Natural killer cell (primary cell): ENCODE measurements around the gene GCNA. TPM values are rescaled to one million over a fixed set of nuclear protein-coding genes. Genes with fewer than 3 reads are reported as not detected.

Source experiments
- ATAC-seq, 3 donors: fragments of 150-1000 bp in 2 of 3; fragments of 200-7000 bp in 1 of 3; cut with Tn5 transposase; 1 replicate in 1 of 3; 2 replicates in 2 of 3; pipeline ENCODE4 v1.10.0; 2021; ENCODE audit warnings: mild to moderate bottlenecking in 2 of 3, moderate library complexity in 2 of 3
- DNase-seq, 2 donors: peaks; one replicate each; pipeline versions ENCODE4 v3.0.0 to v3.0.0-alpha.2; 2013 to 2021; ENCODE audit warnings: mixed read lengths in 1 of 2
- H3K27ac ChIP-seq: one replicate; pipeline ENCODE4 v1.5.1; 2013; ENCODE audit warnings: mild to moderate bottlenecking, low read length
- H3K27me3 ChIP-seq: one replicate; pipeline ENCODE4 v1.6.1; 2013; ENCODE audit warnings: low read length; ENCODE audit not compliant: control insufficient read depth, insufficient read depth
- H3K36me3 ChIP-seq: one replicate; pipeline ENCODE4 v1.6.1; 2013; ENCODE audit warnings: low read length; ENCODE audit not compliant: control insufficient read depth, insufficient read depth
- H3K4me1 ChIP-seq: one replicate; pipeline ENCODE4 v1.6.1; 2013; ENCODE audit warnings: low read length; ENCODE audit not compliant: control insufficient read depth, insufficient read depth
- H3K4me3 ChIP-seq: one replicate; pipeline ENCODE4 v1.5.1; 2013; ENCODE audit warnings: low read length
- H3K9me3 ChIP-seq: one replicate; pipeline ENCODE4 v1.6.1; 2013; ENCODE audit warnings: low read length; ENCODE audit not compliant: control insufficient read depth, insufficient read depth
- H3K27ac Mint-ChIP-seq, 2 donors: one replicate each; pipeline ENCODE4 v1.8.0; 2022; ENCODE audit warnings: mild to moderate bottlenecking in 2 of 2, mixed read lengths in 2 of 2, moderate library complexity in 1 of 2
- H3K27me3 Mint-ChIP-seq, 2 donors: one replicate each; pipeline ENCODE4 v1.8.0; 2022; ENCODE audit warnings: low read depth in 2 of 2, mixed read lengths in 2 of 2
- H3K36me3 Mint-ChIP-seq: one replicate; pipeline ENCODE4 v1.8.0; 2022; ENCODE audit warnings: mixed read lengths
- H3K4me1 Mint-ChIP-seq, 2 donors: one replicate each; pipeline ENCODE4 v1.8.0; 2022; ENCODE audit warnings: mixed read lengths in 2 of 2
- H3K4me3 Mint-ChIP-seq: one replicate; pipeline ENCODE4 v1.8.0; 2022; ENCODE audit warnings: mild to moderate bottlenecking, moderate library complexity, mixed read lengths
- H3K9me3 Mint-ChIP-seq, 2 donors: one replicate each; pipeline ENCODE4 v1.8.0; 2022; ENCODE audit warnings: mixed read lengths in 2 of 2
- CTCF ChIP-seq: fragments of 200-600 bp; IDR thresholded peaks from one replicate; pipeline ENCODE4 v1.8.0; 2022; ENCODE audit warnings: antibody characterized with exemption
- WGBS: methylation state at CpG from one replicate; pipeline ENCODE4 v1.1.7; 2013; ENCODE audit warnings: missing lambda C conversion rate; ENCODE audit not compliant: insufficient coverage; 5-methylcytosine and 5-hydroxymethylcytosine counted together
- intact Hi-C: fragments of 100-400 bp; cut with micrococcal nuclease; formaldehyde crosslinking; loops from one replicate; pipeline ENCODE4 v1.14.2; 2022
- total RNA-seq, 4 donors: library from RNA; stranded (reverse); fragments of 120-200 nt in 1 of 4; gene quantifications; one replicate each; pipeline versions ENCODE4 v1.2.3 to v1.2.4, GENCODE V29; 2013 to 2022

GCNA gene
- total RNA-seq, 3 donors from 2014 or later (not counting 1 experiment from before 2014, with no cell fraction given) = 3.6 to 4.5 (median 3.7) TPM

- Histone ChIP-seq H3K4me3 (no peak overlapping the region), H3K36me3 (no peaks in the 10 kb centered on the region), H3K4me1 (peaks cover 40% of the 10 kb centered on the region), H3K27ac (no peak overlapping the region), H3K27me3 (no peaks in the 10 kb centered on the region), H3K9me3 (no peaks in the 10 kb centered on the region)
- DNase-seq (no peak), ATAC-seq (no peak)
- Mint-ChIP-seq H3K27ac (no peak overlapping the region), H3K27me3 (no peaks in the 10 kb centered on the region), H3K9me3 (no peaks in the 10 kb centered on the region), H3K4me1 (peaks cover 27 to 35% of the 10 kb centered on the region in 2 donors), H3K36me3 (no peaks in the 10 kb centered on the region), H3K4me3 (no peak overlapping the region)
- 96% methylated on average over 6 of the region's 6 CpGs for WGBS
- TF ChIP-seq CTCF = no peak
- intact Hi-C loops = no loop called here
These were observed 48.3 kb downstream of the GCNA start for GRCh38 chrX:71626576-71626975.

- ATAC-seq = no peak
- Histone ChIP-seq H3K9me3 (no peaks in the 10 kb centered on the region), H3K27ac (no peak overlapping the region), H3K4me1 (peaks cover 28% of the 10 kb centered on the region), H3K36me3 (no peaks in the 10 kb centered on the region), H3K4me3 (no peak overlapping the region), H3K27me3 (no peaks in the 10 kb centered on the region)
- TF ChIP-seq CTCF = no peak
- WGBS = 90% methylated on average over 13 of the region's 14 CpGs
- Mint-ChIP-seq H3K9me3 (no peaks in the 10 kb centered on the region), H3K27me3 (no peaks in the 10 kb centered on the region), H3K36me3 (no peaks in the 10 kb centered on the region), H3K4me3 (no peak overlapping the region), H3K27ac (no peak overlapping the region), H3K4me1 (peaks cover 17 to 23% of the 10 kb centered on the region in 2 donors)
- DNase-seq = no peak
- intact Hi-C loops = no loop called here
These were observed 49.6 kb downstream of the GCNA start for GRCh38 chrX:71627588-71628404.

- H3K4me3 ChIP-seq = no peak overlapping the region
- no peak for ATAC-seq
These were observed 51.2 kb downstream of the GCNA start for GRCh38 chrX:71629467-71629866.

More at GRCh38 chrX:71629467-71629866, 51.2 kb downstream of the GCNA start:
- H3K4me1 ChIP-seq = peaks cover 11% of the 10 kb centered on the region
- H3K4me3 Mint-ChIP-seq = no peak overlapping the region
- no peaks in the 10 kb centered on the region for H3K36me3 ChIP-seq
- H3K27ac Mint-ChIP-seq = no peak overlapping the region
- H3K9me3 ChIP-seq = no peaks in the 10 kb centered on the region
- WGBS = 75% methylated on average over 1 of the region's 2 CpGs
- H3K27me3 Mint-ChIP-seq = no peaks in the 10 kb centered on the region
- H3K27me3 ChIP-seq = no peaks in the 10 kb centered on the region
- H3K36me3 Mint-ChIP-seq = no peaks in the 10 kb centered on the region
- peaks cover 4 to 6% of the 10 kb centered on the region in 2 donors for H3K4me1 Mint-ChIP-seq
- H3K27ac ChIP-seq = no peak overlapping the region
- no peak for DNase-seq
- intact Hi-C loops = no loop called here
- H3K9me3 Mint-ChIP-seq = no peaks in the 10 kb centered on the region
- no peak for TF ChIP-seq CTCF
